MCF 10A (cell line): Measurements from ENCODE around the gene LIPA. TPM values are rescaled to one million over a fixed set of nuclear protein-coding genes. Genes with fewer than 3 reads are reported as not detected.
A peak's percentile ranks its signal among the peaks of the same experiment; 100 is the strongest.

Experiments used
- BruUV-seq: library from RNA; stranded (reverse); fragments of 400-500 nt; replicated peaks from 2 replicates; lab custom pipeline; 2021; lab: Mats Ljungman, UMichigan
- CTCF ChIA-PET: fragments of 300-600 bp; sonication (Branson Sonifier 250); formaldehyde crosslinking; extraction: SDS; loops from one replicate; lab custom pipeline; 2021; ENCODE audit warnings: antibody characterized with exemption, inconsistent platforms; lab: Yijun Ruan, JAX
- POLR2A ChIA-PET: fragments of 300-600, 350-650 bp; sonication (Branson Sonifier 250); formaldehyde crosslinking; extraction: SDS; loops from one replicate; lab custom pipeline; 2020; ENCODE audit warnings: antibody characterized with exemption, inconsistent platforms; lab: Yijun Ruan, JAX
- DNase-seq: peaks from one replicate; pipeline ENCODE4 v3.0.0-alpha.2; 2018; ENCODE audit not compliant: unreplicated experiment
- H3K27ac Mint-ChIP-seq: one replicate; pipeline ENCODE4 v1.8.0; 2022; ENCODE audit warnings: mild to moderate bottlenecking, low read depth, mixed read lengths; ENCODE audit not compliant: unreplicated experiment
- H3K27me3 Mint-ChIP-seq: one replicate; pipeline ENCODE4 v1.8.0; 2022; ENCODE audit warnings: mixed read lengths; ENCODE audit not compliant: insufficient read depth, unreplicated experiment
- H3K36me3 Mint-ChIP-seq: one replicate; pipeline ENCODE4 v1.8.0; 2022; ENCODE audit warnings: mild to moderate bottlenecking, moderate library complexity, mixed read lengths; ENCODE audit not compliant: insufficient read depth, unreplicated experiment
- H3K4me1 Mint-ChIP-seq: one replicate; pipeline ENCODE4 v1.8.0; 2022; ENCODE audit warnings: mixed read lengths; ENCODE audit not compliant: insufficient read depth, unreplicated experiment
- H3K4me3 Mint-ChIP-seq: one replicate; pipeline ENCODE4 v1.8.0; 2022; ENCODE audit warnings: mild to moderate bottlenecking, moderate library complexity, mixed read lengths; ENCODE audit not compliant: unreplicated experiment
- H3K9me3 Mint-ChIP-seq: one replicate; pipeline ENCODE4 v1.8.0; 2022; ENCODE audit warnings: mixed read lengths; ENCODE audit not compliant: unreplicated experiment
- intact Hi-C: fragments of 100-400 bp; cut with micrococcal nuclease; formaldehyde crosslinking; loops from 2 replicates; pipeline ENCODE4 v1.14.1; 2022
- total RNA-seq: library from RNA; stranded (reverse); gene quantifications from 2 replicates; pipeline ENCODE4 v1.2.3, GENCODE V29; 2022
- TF ChIP-seq, protein P1 (sequence below): fragments of 200-600 bp; IDR thresholded peaks from one replicate; pipeline ENCODE4 v1.8.0; 2022; ENCODE audit warnings: antibody characterized with exemption, mild to moderate bottlenecking; ENCODE audit not compliant: unreplicated experiment

LIPA gene
- total RNA-seq, 1 experiment from 2014 or later, result 22.3 TPM

- no peaks in the 10 kb centered on the region for H3K9me3 Mint-ChIP-seq
- H3K4me3 Mint-ChIP-seq, result no peak overlapping the region
- no peak for DNase-seq
- no peaks in the 10 kb centered on the region for H3K27me3 Mint-ChIP-seq
- peaks cover 24% of the 10 kb centered on the region for H3K4me1 Mint-ChIP-seq
- TF ChIP-seq, protein P1, sequence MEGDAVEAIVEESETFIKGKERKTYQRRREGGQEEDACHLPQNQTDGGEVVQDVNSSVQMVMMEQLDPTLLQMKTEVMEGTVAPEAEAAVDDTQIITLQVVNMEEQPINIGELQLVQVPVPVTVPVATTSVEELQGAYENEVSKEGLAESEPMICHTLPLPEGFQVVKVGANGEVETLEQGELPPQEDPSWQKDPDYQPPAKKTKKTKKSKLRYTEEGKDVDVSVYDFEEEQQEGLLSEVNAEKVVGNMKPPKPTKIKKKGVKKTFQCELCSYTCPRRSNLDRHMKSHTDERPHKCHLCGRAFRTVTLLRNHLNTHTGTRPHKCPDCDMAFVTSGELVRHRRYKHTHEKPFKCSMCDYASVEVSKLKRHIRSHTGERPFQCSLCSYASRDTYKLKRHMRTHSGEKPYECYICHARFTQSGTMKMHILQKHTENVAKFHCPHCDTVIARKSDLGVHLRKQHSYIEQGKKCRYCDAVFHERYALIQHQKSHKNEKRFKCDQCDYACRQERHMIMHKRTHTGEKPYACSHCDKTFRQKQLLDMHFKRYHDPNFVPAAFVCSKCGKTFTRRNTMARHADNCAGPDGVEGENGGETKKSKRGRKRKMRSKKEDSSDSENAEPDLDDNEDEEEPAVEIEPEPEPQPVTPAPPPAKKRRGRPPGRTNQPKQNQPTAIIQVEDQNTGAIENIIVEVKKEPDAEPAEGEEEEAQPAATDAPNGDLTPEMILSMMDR, result no peak
- ChIA-PET CTCF (no interaction called here), POLR2A (no interaction called here)
- intact Hi-C loops, result no loop called here
- no TSS peak for BruUV-seq
- no peaks in the 10 kb centered on the region for H3K36me3 Mint-ChIP-seq
- H3K27ac Mint-ChIP-seq, result no peak overlapping the region
Measured at GRCh38 chr10:89297791-89298190, 46.2 kb upstream of the LIPA start.

DNA sequence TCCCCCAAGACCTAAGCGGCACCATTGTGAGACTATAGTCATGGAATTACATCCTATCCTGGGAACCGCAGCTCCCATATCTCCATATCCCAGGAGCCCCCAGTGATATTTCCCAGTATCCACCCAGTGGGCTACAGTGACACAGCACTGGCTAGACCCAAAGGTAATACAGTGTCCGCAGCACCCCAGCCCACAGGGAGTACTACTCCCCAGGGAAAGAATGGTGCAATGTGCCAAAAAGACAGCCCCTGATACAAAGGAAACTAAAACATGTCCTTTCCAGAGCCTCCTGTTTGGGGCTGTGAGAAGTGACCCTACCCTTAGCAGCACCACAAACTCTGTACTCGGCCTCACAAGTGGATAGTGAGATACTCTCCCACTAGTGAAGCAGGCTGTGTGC, 45.8 kb upstream of the LIPA start:
- peaks cover 24% of the 10 kb centered on the region for H3K4me1 Mint-ChIP-seq
- no peaks in the 10 kb centered on the region for H3K36me3 Mint-ChIP-seq
- POLR2A ChIA-PET, result no interaction called here
- no peaks in the 10 kb centered on the region for H3K27me3 Mint-ChIP-seq
- no peaks in the 10 kb centered on the region for H3K9me3 Mint-ChIP-seq
- intact Hi-C loops, result no loop called here
- DNase-seq, result no peak
- CTCF ChIA-PET, result no interaction called here
- no peak overlapping the region for H3K27ac Mint-ChIP-seq
- no TSS peak for BruUV-seq
- TF ChIP-seq, protein P1, result no peak
- no peak overlapping the region for H3K4me3 Mint-ChIP-seq

GRCh38 chr10:89296220-89296648, 44.7 kb upstream of the LIPA start:
- intact Hi-C loops, result no loop called here
- H3K27ac Mint-ChIP-seq, result peak overlapping the region; percentile 82
- peak; percentile 77 for DNase-seq
- no peaks in the 10 kb centered on the region for H3K36me3 Mint-ChIP-seq
- POLR2A ChIA-PET, result interaction anchor here (0.9 to 2.5 kb wide), 10 partner anchors 11 to 96 kb away, joined by 3 to 12 read pairs (median 5); partner anchors contain the start of genes IFIT1 and IFIT3
- no peak overlapping the region for H3K4me3 Mint-ChIP-seq
- no peaks in the 10 kb centered on the region for H3K9me3 Mint-ChIP-seq
- TF ChIP-seq, protein P1, result no peak
- BruUV-seq, result no TSS peak
- CTCF ChIA-PET, result interaction anchor here (0.5 to 3.6 kb wide), 2 partner anchors 18 to 72 kb away, joined by 3 to 14 read pairs; no protein-coding TSS in a partner anchor
- peaks cover 20% of the 10 kb centered on the region for H3K4me1 Mint-ChIP-seq
- H3K27me3 Mint-ChIP-seq, result no peaks in the 10 kb centered on the region

GRCh38 chr10:89295597-89295996, 44.0 kb upstream of the LIPA start:
- Mint-ChIP-seq H3K27me3 (no peaks in the 10 kb centered on the region), H3K36me3 (no peaks in the 10 kb centered on the region), H3K27ac (peak overlapping the region; percentile 82), H3K4me1 (peaks cover 16% of the 10 kb centered on the region), H3K4me3 (no peak overlapping the region), H3K9me3 (no peaks in the 10 kb centered on the region)
- TF ChIP-seq, protein P1, result no peak
- ChIA-PET POLR2A (interaction anchor here (0.9 to 2.5 kb wide), 11 partner anchors 9 to 97 kb away, joined by 3 to 12 read pairs (median 5); partner anchors contain the start of genes IFIT1 and IFIT3), CTCF (interaction anchor here (3.6 kb wide), 1 partner anchor 73 kb away, joined by 14 read pairs; no protein-coding TSS in a partner anchor)
- DNase-seq, result peak; percentile 59
- BruUV-seq, result no TSS peak
- intact Hi-C loops, result loop anchor here (1.0 kb wide), 1 partner anchor 74 kb away; no protein-coding TSS in a partner anchor
